Neural progenitor cell (in vitro differentiated cells): ENCODE results near the gene HES7.

Experiments
- CTCF ChIP-seq: fragments of 200-600 bp; sonication (generic); IDR thresholded peaks from 2 replicates; pipeline ENCODE4 v1.5.1; 2017; ENCODE audit warnings: antibody characterized with exemption, mild to moderate bottlenecking
- EZH2 ChIP-seq: fragments of 200-600 bp; sonication (generic); IDR thresholded peaks from 2 replicates; pipeline ENCODE4 v1.6.1; 2017; ENCODE audit warnings: antibody characterized with exemption, mild to moderate bottlenecking, moderate library complexity

- TF ChIP-seq CTCF (no peak), EZH2 (no peak)
These were observed 13.9 kb upstream of the HES7 start for GRCh38 chr17:8137645-8138373.
